Left lobe of liver (tissue), 2 donors: ENCODE measurements around the gene CCDC148. TPM values are rescaled to one million over a fixed set of nuclear protein-coding genes. Genes with fewer than 3 reads are reported as not detected.

Experiments used
- ATAC-seq: fragments of 200-7000 bp; cut with Tn5 transposase; one replicate; pipeline ENCODE4 v1.9.1; 2020; ENCODE audit warnings: mild to moderate bottlenecking, moderate library complexity
- DNase-seq: peaks from one replicate; pipeline ENCODE4 v3.0.0-alpha.2; 2020; ENCODE audit warnings: low spot score
- total RNA-seq: library from RNA; stranded (reverse); gene quantifications from one replicate; pipeline ENCODE4 v1.2.1, GENCODE V29; 2021
- donor health status: DM: no; HTN: no; CAD: no; lungs with moderate emphysema.
- donor health status: DM: no; HTN: yes; CAD: no.

The CCDC148 gene
- total RNA-seq, 1 donor from 2014 or later: 0.18 TPM

GRCh38 chr2:158305501-158305900 lies 151.1 kb downstream of the CCDC148 start:
- ATAC-seq (no peak), DNase-seq (no peak)

- no peak for ATAC-seq
- no peak for DNase-seq
These were observed 156.2 kb downstream of the CCDC148 start for GRCh38 chr2:158300394-158300793.

- DNase-seq (no peak), ATAC-seq (no peak)
These were observed 158.9 kb downstream of the CCDC148 start for GRCh38 chr2:158297606-158298005.

GRCh38 chr2:158297120-158297519 lies 159.4 kb downstream of the CCDC148 start:
- no peak for ATAC-seq
- no peak for DNase-seq

- ATAC-seq: no peak
- DNase-seq: no peak
These were observed 162.8 kb downstream of the CCDC148 start for GRCh38 chr2:158293722-158294121.

GRCh38 chr2:158291544-158292180 lies 164.9 kb downstream of the CCDC148 start:
- DNase-seq: no peak
- ATAC-seq: no peak

DNA sequence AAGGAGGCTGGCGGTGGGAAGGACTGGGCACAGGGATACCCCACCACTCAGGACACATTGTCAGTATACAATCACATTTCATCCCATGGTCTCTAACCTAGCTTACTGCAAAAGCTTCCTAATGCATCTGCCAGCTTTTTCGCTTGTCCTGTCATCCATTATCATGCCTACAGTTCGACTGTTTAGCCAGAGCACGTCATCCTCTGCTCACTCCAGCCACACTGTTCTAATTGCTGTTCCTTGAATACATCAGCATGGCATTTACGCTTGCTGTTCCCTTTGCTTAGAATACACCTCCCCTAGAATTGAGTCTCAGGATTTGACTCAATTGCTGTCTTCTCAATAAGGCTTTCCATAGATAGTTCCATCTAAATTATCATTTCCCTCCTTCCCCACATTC lies 166.3 kb downstream of the CCDC148 start:
- no peak for ATAC-seq
- DNase-seq: no peak

GRCh38 chr2:158276619-158277471 lies 179.7 kb downstream of the CCDC148 start:
- DNase-seq (no peak), ATAC-seq (no peak)

DNA sequence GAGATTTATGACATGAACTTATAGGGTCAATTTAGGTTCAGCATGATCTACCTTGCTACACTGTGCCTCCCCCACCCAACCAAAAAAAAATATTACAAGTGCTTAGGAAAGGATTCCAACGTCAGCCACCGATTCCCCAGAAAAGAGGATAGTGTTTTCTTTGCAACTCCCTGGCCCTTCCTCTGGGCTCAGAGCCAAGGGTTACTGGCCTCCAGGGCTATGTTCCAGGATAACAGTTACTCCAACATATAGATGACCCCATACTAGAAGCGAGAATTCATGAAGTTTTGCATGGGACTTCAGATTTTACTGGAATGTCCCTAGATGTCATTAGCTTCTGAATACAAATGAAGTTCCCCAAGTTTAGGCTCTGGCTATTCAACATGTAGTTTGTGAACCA lies 182.8 kb downstream of the CCDC148 start:
- ATAC-seq: no peak
- DNase-seq: no peak

GRCh38 chr2:158270536-158270935 lies 186.0 kb downstream of the CCDC148 start:
- no peak for DNase-seq
- ATAC-seq: no peak

GRCh38 chr2:158269143-158269542 lies 187.4 kb downstream of the CCDC148 start:
- DNase-seq: no peak
- ATAC-seq: no peak

DNA sequence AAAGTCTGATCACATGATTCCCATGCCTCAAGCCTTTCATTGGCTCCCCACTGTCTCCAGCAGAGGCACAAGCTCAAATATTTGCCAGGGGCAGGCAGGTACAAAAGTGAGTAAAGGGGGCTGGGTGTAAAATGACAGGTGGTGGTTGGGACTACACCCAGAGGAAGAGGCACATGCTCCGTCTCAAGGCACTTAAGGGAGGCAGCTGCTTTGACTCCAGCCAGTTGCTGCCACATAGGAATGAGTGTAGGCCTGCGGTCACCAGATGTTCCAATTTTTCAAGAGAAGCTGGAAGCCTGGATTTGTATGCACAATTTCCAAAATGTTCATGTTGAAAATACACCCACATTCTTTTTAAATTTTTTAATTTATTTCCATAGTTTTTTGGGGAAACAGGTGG lies 190.4 kb downstream of the CCDC148 start:
- ATAC-seq: no peak
- no peak for DNase-seq

DNA sequence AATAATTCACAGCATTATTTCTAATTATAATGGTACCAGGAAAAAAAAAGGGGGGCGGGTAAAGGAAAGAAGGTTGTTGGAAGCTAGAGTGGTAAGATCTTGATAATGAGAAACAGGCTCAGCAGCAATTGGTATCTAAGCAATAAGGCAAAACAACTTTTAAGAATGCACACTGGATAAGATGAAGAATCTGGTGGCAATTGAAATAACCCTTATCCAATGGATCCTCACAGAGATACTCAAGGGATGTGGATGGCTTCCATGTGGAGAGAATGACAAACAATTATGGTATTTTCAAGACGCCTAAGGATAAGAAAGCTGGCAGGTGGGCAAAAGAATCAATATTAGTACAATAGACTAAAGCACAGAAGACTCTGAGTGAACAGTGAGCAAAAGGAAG lies 201.3 kb downstream of the CCDC148 start:
- ATAC-seq (no peak), DNase-seq (no peak)

DNA sequence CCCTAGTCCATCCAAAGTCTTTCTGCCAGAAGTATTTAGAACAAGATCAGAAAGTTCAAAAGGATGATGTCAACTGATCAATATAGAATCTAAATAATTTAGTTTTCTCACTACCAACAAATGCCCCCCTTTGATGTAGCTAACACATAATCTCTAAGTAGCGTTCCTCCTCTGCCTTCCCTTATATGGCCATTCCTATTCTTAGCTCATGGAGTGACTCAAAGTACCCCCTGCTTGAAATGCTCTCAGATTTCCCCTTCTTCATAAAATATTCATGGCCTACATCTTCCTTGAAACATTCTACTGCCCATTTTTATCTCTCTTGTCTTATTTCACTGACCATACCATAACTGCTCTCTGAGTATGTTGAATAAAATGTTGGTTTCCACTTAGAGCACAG lies 203.4 kb downstream of the CCDC148 start:
- ATAC-seq (no peak), DNase-seq (no peak)

DNA sequence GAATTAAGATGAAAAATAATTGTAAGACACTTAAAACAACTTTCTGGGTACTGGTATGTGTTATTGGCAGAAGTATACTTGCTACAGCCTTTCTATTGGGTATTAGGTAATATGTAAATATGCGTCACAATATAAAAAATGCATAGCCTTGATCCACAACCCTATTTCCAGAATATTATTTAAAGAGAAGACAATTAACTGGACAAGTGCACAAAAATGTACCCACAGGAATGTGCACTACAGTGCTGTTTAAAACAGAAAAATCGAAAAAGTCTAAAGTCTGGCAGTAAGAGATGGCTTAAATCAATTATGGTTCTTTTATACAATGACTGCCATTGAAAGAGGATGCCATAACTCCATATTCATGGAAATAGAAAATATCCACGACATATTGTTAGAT lies 205.2 kb downstream of the CCDC148 start:
- DNase-seq: no peak
- no peak for ATAC-seq

- ATAC-seq (no peak), DNase-seq (no peak)
These were observed 213.2 kb downstream of the CCDC148 start for GRCh38 chr2:158243392-158243791.

GRCh38 chr2:158242280-158242679 lies 214.3 kb downstream of the CCDC148 start:
- DNase-seq (no peak), ATAC-seq (no peak)

- no peak for ATAC-seq
- no peak for DNase-seq
These were observed 215.6 kb downstream of the CCDC148 start for GRCh38 chr2:158240975-158241374.

DNA sequence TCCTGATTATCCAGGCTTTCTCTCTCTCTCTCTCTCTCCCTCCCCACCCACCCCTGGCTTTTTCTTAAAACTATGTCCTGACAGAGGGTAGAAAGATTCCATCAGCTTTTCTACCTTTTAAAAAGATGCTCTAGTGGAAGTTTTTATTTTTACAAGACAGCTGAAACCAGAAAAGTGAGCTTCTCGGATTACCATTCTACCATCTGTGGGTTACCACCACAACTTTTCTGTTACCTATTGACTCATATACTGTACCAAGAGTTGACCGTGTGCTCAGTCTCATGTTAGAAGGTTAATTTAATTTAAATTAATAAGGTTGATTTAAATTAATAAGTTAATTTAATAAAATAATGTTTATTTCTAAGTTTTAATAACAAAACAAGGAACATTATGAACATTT lies 217.3 kb downstream of the CCDC148 start:
- ATAC-seq (no peak), DNase-seq (no peak)

GRCh38 chr2:158234497-158234896 lies 222.1 kb downstream of the CCDC148 start:
- DNase-seq (no peak), ATAC-seq (no peak)

DNA sequence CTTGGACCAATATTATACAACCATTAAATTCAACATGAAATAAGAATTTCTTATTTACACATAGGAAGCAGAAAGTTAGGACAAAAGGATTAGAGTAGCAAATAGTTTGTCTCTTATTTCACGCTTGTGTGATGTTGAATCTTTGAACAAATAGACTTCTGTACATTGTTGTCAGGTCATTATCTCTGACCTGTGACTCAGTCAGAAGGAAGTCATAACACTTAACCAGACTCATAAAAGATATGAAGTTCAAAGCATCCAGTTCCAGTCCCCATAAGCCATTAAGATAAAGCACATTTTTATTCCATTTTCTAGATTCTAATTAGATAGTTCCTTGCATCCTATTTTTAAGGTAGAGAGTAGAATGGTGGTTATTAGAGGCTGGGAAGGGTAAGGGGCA lies 224.1 kb downstream of the CCDC148 start:
- no peak for DNase-seq
- no peak for ATAC-seq

GRCh38 chr2:158228943-158229508 lies 227.5 kb downstream of the CCDC148 start:
- no peak for DNase-seq
- ATAC-seq: no peak
